K562 (cell line): ENCODE measurements around the gene SGMS1. TPM values are rescaled to one million over a fixed set of nuclear protein-coding genes. Genes with fewer than 3 reads are reported as not detected.

Source experiments
- BHLHE40 ChIP-seq: IDR thresholded peaks from 2 replicates; pipeline ENCODE4 v1.6.1; 2011; ENCODE audit warnings: low read length, improper control_type of control experiment
- CSDE1 ChIP-seq, 2 experiments: fragments of 450-650 bp; IDR thresholded peaks; 2 replicates each; pipeline ENCODE4 v1.6.1; 2016; ENCODE audit warnings: mild to moderate bottlenecking in 1 of 2
- DDX20 ChIP-seq: fragments of 450-650 bp; IDR thresholded peaks from 2 replicates; pipeline ENCODE4 v1.6.1; 2016; ENCODE audit warnings: missing genetic modification characterization, low read depth, mild to moderate bottlenecking, missing compliant biosample characterization, moderate library complexity
- MXI1 ChIP-seq: IDR thresholded peaks from 2 replicates; pipeline ENCODE4 v1.6.1; 2011; ENCODE audit warnings: low read depth, mild to moderate bottlenecking, improper control_type of control experiment, low read length
- PTTG1 ChIP-seq: fragments of 450-650 bp; IDR thresholded peaks from 2 replicates; pipeline ENCODE4 v1.6.1; 2016; ENCODE audit warnings: low read depth, mild to moderate bottlenecking, missing genetic modification characterization, missing compliant biosample characterization
- ZNF175 ChIP-seq: fragments of 200-800 bp; sonication (Bioruptor generic); IDR thresholded peaks from 2 replicates; pipeline ENCODE4 v1.6.1; 2016; ENCODE audit warnings: low read depth, mild to moderate bottlenecking, missing genetic modification characterization, missing compliant biosample characterization
- ZNF239 ChIP-seq: fragments of 250-450 bp; sonication (Bioruptor Pico); IDR thresholded peaks from 2 replicates; pipeline ENCODE4 v1.4.0; 2020; ENCODE audit warnings: mild to moderate bottlenecking
- ZNF766 ChIP-seq: fragments of 200-800 bp; sonication (Bioruptor generic); conservative IDR thresholded peaks from 2 replicates; pipeline ENCODE4 v1.6.1; 2016; ENCODE audit warnings: missing genetic modification characterization, missing compliant biosample characterization
- polyA plus RNA-seq, 8 experiments: library from polyadenylated mRNA; depleted of rRNA in 4 of 8; stranded (reverse) in 5 of 8; unstranded in 3 of 8; fragments of >200 nt; fragmentation: Nextera tagmentation in 2 of 8; fragmentation: Illumina TruSeq in 1 of 8; extraction: Ambion mirVana in 2 of 8; extraction: Trizol in 1 of 8; gene quantifications; 2 replicates each; pipeline versions ENCODE4 v1.2.1 to v1.2.3, GENCODE V29; 2011 to 2014; ENCODE audit warnings: inconsistent platforms in 1 of 8, missing spikeins in 1 of 8
- total RNA-seq, 7 experiments: library from RNA; depleted of rRNA in 6 of 7; stranded (reverse); fragments of >200 nt in 6 of 7; fragmentation: Illumina TruSeq in 2 of 7; extraction: Trizol in 2 of 7; gene quantifications; 2 replicates each; pipeline versions ENCODE4 v1.2.1 to v1.2.3, GENCODE V29; 2011 to 2021; ENCODE audit warnings: low replicate concordance in 1 of 7
- TF ChIP-seq, protein P1 (sequence below), 2 experiments: fragments of 450-650 bp; IDR thresholded peaks; 2 replicates each; pipeline ENCODE4 v1.6.1; 2016; ENCODE audit warnings: mild to moderate bottlenecking in 2 of 2, borderline replicate concordance in 1 of 2, low read depth in 1 of 2, moderate library complexity in 1 of 2
- TF ChIP-seq, protein P2 (sequence below): fragments of 450-650 bp; IDR thresholded peaks from 2 replicates; pipeline ENCODE4 v1.6.1; 2016; ENCODE audit warnings: antibody characterized with exemption
- TF ChIP-seq, protein P3 (sequence below): sonication (generic); IDR thresholded peaks from 2 replicates; pipeline ENCODE4 v1.6.1; 2016
- TF ChIP-seq, protein P4 (sequence below): fragments of 150-350 bp; IDR thresholded peaks from 2 replicates; pipeline ENCODE4 v1.6.1; 2014; ENCODE audit warnings: low read depth, mild to moderate bottlenecking, low read length, borderline replicate concordance

The SGMS1 gene
- total and polyA plus RNA-seq, 9 of the 15 experiments (the other 6 are each of a cell fraction or from before 2014, with no cell fraction given): 22.6 to 232 (median 82.2) TPM

DNA sequence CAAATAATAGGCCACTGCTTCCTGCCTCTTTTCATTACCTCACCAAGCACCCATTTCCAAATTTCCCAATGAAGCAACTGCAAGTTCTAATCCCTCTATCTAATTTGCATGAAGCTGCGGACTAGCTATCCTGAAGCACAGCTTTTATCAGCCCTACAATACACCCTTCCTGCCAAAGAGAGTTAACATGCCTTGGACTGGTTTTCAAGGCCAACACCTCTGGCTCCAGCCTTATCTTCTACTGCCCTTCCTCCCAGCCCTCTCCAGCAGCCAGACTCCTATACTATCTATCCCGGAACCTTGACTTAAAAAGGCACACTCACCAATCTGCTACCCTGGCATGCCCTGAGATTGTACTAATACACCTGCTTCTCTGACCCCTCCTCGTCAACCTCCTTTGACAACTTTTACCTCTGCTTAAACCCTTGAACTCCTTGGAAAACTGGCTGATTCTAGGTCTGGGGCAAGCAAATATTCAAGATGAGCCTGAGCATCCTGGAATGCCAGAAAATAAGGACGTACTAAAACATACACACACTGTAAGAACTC lies 73.4 kb downstream of the SGMS1 start (continued):
- TF ChIP-seq, protein P1, sequence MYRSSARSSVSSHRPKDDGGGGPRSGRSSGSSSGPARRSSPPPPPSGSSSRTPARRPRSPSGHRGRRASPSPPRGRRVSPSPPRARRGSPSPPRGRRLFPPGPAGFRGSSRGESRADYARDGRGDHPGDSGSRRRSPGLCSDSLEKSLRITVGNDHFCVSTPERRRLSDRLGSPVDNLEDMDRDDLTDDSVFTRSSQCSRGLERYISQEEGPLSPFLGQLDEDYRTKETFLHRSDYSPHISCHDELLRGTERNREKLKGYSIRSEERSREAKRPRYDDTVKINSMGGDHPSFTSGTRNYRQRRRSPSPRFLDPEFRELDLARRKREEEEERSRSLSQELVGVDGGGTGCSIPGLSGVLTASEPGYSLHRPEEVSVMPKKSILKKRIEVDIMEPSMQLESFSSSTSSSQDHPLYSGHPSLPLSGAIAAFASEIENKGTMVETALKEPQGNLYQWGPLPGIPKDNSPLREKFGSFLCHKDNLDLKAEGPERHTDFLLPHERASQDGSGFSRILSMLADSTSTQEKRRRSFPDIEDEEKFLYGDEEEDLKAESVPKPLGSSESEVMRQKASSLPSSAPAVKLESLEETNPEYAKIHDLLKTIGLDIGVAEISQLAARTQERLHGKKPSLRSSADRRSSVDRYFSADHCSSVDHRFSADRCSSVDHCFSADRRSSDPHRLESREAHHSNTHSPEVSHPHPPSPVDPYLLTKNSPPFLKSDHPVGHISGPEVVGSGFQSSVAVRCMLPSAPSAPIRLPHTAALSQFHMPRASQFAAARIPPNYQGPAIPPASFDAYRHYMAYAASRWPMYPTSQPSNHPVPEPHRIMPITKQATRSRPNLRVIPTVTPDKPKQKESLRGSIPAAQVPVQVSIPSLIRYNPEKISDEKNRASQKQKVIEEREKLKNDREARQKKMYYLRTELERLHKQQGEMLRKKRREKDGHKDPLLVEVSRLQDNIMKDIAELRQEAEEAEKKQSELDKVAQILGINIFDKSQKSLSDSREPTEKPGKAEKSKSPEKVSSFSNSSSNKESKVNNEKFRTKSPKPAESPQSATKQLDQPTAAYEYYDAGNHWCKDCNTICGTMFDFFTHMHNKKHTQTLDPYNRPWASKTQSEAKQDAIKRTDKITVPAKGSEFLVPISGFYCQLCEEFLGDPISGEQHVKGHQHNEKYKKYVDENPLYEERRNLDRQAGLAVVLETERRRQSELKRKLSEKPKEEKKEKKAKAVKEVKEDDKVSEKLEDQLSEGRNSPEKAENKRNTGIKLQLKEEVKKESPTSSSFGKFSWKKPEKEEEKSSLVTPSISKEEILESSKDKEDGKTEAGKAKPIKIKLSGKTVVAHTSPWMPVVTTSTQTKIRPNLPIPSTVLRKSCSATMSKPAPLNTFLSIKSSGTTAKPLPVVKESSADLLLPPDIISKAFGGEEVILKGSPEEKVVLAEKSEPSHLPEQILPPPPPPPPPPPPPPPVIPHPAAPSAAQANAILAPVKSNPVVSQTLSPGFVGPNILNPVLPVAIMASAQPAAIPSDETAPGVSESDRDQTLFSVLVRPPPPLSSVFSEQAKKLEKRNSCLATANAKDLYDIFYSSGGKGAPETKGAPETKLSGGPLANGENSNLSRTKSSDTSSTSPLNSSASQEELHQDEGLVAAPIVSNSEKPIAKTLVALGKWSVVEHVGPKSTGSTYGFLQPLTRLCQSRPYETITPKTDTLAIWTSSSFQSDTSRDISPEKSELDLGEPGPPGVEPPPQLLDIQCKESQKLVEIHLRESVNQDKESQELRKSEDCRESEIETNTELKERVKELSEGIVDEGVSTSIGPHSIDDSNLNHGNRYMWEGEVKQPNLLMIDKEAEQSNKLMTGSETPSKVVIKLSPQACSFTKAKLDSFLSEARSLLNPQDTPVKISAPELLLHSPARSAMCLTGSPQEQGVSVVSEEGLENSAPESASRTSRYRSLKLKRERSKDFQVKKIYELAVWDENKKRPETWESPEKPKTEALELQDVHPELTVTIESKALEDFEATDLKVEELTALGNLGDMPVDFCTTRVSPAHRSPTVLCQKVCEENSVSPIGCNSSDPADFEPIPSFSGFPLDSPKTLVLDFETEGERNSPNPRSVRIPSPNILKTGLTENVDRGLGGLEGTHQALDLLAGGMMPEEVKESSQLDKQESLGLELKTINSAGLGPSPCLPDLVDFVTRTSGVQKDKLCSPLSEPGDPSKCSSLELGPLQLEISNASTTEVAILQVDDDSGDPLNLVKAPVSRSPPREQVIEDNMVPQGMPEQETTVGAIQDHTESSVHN (IDR thresholded peaks at IDR 0.05; ENCODE audit: borderline replicate concordance in 1 of 2, low read depth in 1 of 2): peak in 1 of 2 experiments; percentile 83; a peak in 2 of 4 replicates
- TF ChIP-seq CSDE1 (IDR thresholded peaks at IDR 0.05): peak in 1 of 2 experiments; percentile 72; a peak in 1 of 4 replicates
- TF ChIP-seq DDX20: no peak
- peak; percentile 82; the same call in 1 of the 2 replicates for TF ChIP-seq MXI1
- TF ChIP-seq PTTG1 (tag): no peak
- peak; percentile 81 for TF ChIP-seq BHLHE40
- TF ChIP-seq, protein P2, sequence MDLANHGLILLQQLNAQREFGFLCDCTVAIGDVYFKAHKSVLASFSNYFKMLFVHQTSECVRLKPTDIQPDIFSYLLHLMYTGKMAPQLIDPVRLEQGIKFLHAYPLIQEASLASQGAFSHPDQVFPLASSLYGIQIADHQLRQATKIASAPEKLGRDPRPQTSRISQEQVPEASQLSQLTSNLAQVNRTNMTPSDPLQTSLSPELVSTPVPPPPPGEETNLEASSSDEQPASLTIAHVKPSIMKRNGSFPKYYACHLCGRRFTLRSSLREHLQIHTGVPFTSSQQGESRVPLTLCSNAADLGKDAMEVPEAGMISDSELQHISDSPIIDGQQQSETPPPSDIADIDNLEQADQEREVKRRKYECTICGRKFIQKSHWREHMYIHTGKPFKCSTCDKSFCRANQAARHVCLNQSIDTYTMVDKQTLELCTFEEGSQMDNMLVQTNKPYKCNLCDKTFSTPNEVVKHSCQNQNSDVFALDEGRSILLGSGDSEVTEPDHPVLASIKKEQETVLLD: peak; percentile 92
- TF ChIP-seq ZNF766 (CRISPR knock-in tag): peak; percentile 95
- peak; percentile 96 for TF ChIP-seq ZNF175 (CRISPR knock-in tag)
- TF ChIP-seq ZNF239: no peak
- TF ChIP-seq, protein P3, sequence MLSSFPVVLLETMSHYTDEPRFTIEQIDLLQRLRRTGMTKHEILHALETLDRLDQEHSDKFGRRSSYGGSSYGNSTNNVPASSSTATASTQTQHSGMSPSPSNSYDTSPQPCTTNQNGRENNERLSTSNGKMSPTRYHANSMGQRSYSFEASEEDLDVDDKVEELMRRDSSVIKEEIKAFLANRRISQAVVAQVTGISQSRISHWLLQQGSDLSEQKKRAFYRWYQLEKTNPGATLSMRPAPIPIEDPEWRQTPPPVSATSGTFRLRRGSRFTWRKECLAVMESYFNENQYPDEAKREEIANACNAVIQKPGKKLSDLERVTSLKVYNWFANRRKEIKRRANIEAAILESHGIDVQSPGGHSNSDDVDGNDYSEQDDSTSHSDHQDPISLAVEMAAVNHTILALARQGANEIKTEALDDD: peak; percentile 98
- TF ChIP-seq, protein P4, sequence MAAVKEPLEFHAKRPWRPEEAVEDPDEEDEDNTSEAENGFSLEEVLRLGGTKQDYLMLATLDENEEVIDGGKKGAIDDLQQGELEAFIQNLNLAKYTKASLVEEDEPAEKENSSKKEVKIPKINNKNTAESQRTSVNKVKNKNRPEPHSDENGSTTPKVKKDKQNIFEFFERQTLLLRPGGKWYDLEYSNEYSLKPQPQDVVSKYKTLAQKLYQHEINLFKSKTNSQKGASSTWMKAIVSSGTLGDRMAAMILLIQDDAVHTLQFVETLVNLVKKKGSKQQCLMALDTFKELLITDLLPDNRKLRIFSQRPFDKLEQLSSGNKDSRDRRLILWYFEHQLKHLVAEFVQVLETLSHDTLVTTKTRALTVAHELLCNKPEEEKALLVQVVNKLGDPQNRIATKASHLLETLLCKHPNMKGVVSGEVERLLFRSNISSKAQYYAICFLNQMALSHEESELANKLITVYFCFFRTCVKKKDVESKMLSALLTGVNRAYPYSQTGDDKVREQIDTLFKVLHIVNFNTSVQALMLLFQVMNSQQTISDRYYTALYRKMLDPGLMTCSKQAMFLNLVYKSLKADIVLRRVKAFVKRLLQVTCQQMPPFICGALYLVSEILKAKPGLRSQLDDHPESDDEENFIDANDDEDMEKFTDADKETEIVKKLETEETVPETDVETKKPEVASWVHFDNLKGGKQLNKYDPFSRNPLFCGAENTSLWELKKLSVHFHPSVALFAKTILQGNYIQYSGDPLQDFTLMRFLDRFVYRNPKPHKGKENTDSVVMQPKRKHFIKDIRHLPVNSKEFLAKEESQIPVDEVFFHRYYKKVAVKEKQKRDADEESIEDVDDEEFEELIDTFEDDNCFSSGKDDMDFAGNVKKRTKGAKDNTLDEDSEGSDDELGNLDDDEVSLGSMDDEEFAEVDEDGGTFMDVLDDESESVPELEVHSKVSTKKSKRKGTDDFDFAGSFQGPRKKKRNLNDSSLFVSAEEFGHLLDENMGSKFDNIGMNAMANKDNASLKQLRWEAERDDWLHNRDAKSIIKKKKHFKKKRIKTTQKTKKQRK: no peak
